GM21737 (cell line): ENCODE data around the gene TEX10.
"Not testable (repeated sequence)": the region's sequence is repeated elsewhere in the genome, so short reads cannot be mapped to it uniquely, and the experiment has no call there.

ENCODE experiments used
- ATAC-seq: cut with Tn5 transposase; IDR thresholded peaks from one replicate; pipeline ENCODE4 v1.9.1; 2021; ENCODE audit warnings: mild to moderate bottlenecking, moderate library complexity; ENCODE audit not compliant: unreplicated experiment

TEX10 gene

GRCh38 chr9:100351508-100351907 lies 1.2 kb downstream of the TEX10 start:
- ATAC-seq: no peak

GRCh38 chr9:100350188-100350587 lies 2.6 kb downstream of the TEX10 start:
- ATAC-seq: no peak

GRCh38 chr9:100346836-100347235 lies 5.9 kb downstream of the TEX10 start:
- ATAC-seq: no peak

GRCh38 chr9:100341889-100342288 lies 10.9 kb downstream of the TEX10 start:
- ATAC-seq: no peak

GRCh38 chr9:100340224-100340623 lies 12.5 kb downstream of the TEX10 start:
- no peak for ATAC-seq

- not testable (repeated sequence) for ATAC-seq
Observed at GRCh38 chr9:100338736-100339135, 14.0 kb downstream of the TEX10 start.

GRCh38 chr9:100324594-100325200 lies 28.0 kb downstream of the TEX10 start:
- ATAC-seq: no peak

GRCh38 chr9:100322954-100323536 lies 29.7 kb downstream of the TEX10 start:
- no peak for ATAC-seq

GRCh38 chr9:100317706-100318105 lies 35.0 kb downstream of the TEX10 start:
- no peak for ATAC-seq

GRCh38 chr9:100315561-100315960 lies 37.2 kb downstream of the TEX10 start:
- ATAC-seq: no peak

GRCh38 chr9:100309992-100310391 lies 42.8 kb downstream of the TEX10 start:
- no peak for ATAC-seq

GRCh38 chr9:100308965-100309564 lies 43.7 kb downstream of the TEX10 start:
- no peak for ATAC-seq

GRCh38 chr9:100307080-100307479 lies 45.7 kb downstream of the TEX10 start:
- ATAC-seq: no peak

GRCh38 chr9:100306283-100306682 lies 46.5 kb downstream of the TEX10 start:
- no peak for ATAC-seq

GRCh38 chr9:100303747-100304146 lies 49.0 kb downstream of the TEX10 start:
- no peak for ATAC-seq

GRCh38 chr9:100298378-100298777 lies 54.4 kb downstream of the TEX10 start:
- no peak for ATAC-seq

- ATAC-seq: no peak
Observed at GRCh38 chr9:100296407-100296806, 56.3 kb downstream of the TEX10 start.

- ATAC-seq: no peak
Observed at GRCh38 chr9:100295240-100295639, 57.5 kb downstream of the TEX10 start.

- ATAC-seq: no peak
Observed at GRCh38 chr9:100294806-100295205, 57.9 kb downstream of the TEX10 start.

- no peak for ATAC-seq
Observed at GRCh38 chr9:100294341-100294740, 58.4 kb downstream of the TEX10 start.

- no peak for ATAC-seq
Observed at GRCh38 chr9:100292414-100292813, 60.3 kb downstream of the TEX10 start.

GRCh38 chr9:100290714-100291113 lies 62.0 kb downstream of the TEX10 start:
- no peak for ATAC-seq

- ATAC-seq: no peak
Observed at GRCh38 chr9:100287186-100287585, 65.6 kb downstream of the TEX10 start.
